Vagina (tissue), 2 donors: ENCODE measurements around the gene TTC39B.
A peak's percentile ranks its signal among the peaks of the same experiment; 100 is the strongest.

Source experiments
- POLR2A ChIP-seq, 2 donors: fragments of 450-650 bp; IDR thresholded peaks; one replicate each; pipeline ENCODE4 v1.6.1; 2017; ENCODE audit warnings: antibody characterized with exemption in 2 of 2, mild to moderate bottlenecking in 2 of 2, moderate library complexity in 2 of 2
- POLR2AphosphoS5 ChIP-seq, 2 donors: sonication (generic); formaldehyde crosslinking; IDR thresholded peaks; one replicate each; pipeline ENCODE4 v1.9.0; 2017; ENCODE audit warnings: antibody characterized with exemption in 2 of 2, mild to moderate bottlenecking in 2 of 2, low read depth in 1 of 2; ENCODE audit not compliant: insufficient read depth in 1 of 2
- TF ChIP-seq, protein P1 (sequence below), 3 experiments: fragments of 450-650 bp in 2 of 3; fragments of 200-600 bp in 1 of 3; sonication (generic) in 1 of 3; IDR thresholded peaks; one replicate each; pipeline ENCODE4 v1.5.1; 2017 to 2019; ENCODE audit warnings: antibody characterized with exemption in 3 of 3, mild to moderate bottlenecking in 2 of 3, moderate library complexity in 2 of 3

DNA sequence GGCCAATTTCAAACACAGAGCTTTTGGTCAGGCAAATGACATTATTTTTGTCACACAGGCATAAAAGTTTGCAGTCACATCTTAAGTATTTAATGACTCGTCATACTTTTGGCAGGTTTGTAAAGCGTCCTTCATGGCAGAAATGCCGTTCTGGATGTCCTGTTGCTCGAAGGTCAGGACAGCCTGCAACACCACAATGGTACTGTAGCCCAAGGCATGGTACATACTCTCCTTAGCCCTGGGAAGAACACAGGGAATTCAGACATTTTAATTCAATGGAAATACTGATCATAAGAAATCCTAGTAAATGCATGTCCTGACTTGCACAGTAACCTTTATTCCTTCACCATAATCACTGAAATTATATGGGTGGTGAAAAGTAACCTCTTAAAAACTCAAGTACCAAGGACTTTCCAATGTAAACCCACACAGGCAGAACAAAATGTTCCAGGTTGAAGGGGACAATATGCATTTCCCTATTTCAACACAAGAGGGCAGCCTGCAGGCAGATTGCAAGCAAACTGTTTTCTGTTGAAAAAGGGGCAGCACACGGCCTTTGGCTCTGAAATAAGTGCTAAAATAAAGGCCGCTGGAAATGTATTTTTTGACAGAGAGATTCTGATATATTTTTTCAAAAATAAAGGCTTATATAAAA lies 95.7 kb downstream of the TTC39B start:
- TF ChIP-seq, protein P1, sequence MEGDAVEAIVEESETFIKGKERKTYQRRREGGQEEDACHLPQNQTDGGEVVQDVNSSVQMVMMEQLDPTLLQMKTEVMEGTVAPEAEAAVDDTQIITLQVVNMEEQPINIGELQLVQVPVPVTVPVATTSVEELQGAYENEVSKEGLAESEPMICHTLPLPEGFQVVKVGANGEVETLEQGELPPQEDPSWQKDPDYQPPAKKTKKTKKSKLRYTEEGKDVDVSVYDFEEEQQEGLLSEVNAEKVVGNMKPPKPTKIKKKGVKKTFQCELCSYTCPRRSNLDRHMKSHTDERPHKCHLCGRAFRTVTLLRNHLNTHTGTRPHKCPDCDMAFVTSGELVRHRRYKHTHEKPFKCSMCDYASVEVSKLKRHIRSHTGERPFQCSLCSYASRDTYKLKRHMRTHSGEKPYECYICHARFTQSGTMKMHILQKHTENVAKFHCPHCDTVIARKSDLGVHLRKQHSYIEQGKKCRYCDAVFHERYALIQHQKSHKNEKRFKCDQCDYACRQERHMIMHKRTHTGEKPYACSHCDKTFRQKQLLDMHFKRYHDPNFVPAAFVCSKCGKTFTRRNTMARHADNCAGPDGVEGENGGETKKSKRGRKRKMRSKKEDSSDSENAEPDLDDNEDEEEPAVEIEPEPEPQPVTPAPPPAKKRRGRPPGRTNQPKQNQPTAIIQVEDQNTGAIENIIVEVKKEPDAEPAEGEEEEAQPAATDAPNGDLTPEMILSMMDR (IDR thresholded peaks at IDR 0.05): peak; percentile 70 to 90 (median 73)
- TF ChIP-seq POLR2A (IDR thresholded peaks at IDR 0.05) (no peak), POLR2AphosphoS5 (IDR thresholded peaks at IDR 0.05; ENCODE audit: insufficient read depth in 1 of 2, low read depth in 1 of 2) (peak in 1 of 2 donors; percentile 43)
